Ectodermal cell (in vitro differentiated cells): ENCODE data around the gene RAD54L.

Experiments used
- H3K27ac ChIP-seq: 2 replicates; pipeline ENCODE4 v1.7.0; 2013; ENCODE audit warnings: mild to moderate bottlenecking, low read depth, low read length; ENCODE audit not compliant: insufficient read depth, poor library complexity, severe bottlenecking
- H3K27me3 ChIP-seq: 2 replicates; pipeline ENCODE4 v1.7.0; 2013; ENCODE audit warnings: mild to moderate bottlenecking, low read length; ENCODE audit not compliant: insufficient read depth, control insufficient read depth, poor library complexity, severe bottlenecking
- H3K36me3 ChIP-seq: one replicate; pipeline ENCODE4 v1.7.0; 2013; ENCODE audit warnings: low read length; ENCODE audit not compliant: control insufficient read depth, insufficient read depth
- H3K4me1 ChIP-seq: one replicate; pipeline ENCODE4 v1.7.0; 2013; ENCODE audit warnings: low read length; ENCODE audit not compliant: control insufficient read depth, insufficient read depth
- H3K4me3 ChIP-seq: 2 replicates; pipeline ENCODE4 v1.7.0; 2013; ENCODE audit warnings: low read depth, low read length, control low read depth; ENCODE audit not compliant: insufficient read depth
- H3K9me3 ChIP-seq: 2 replicates; pipeline ENCODE4 v1.7.0; 2013; ENCODE audit warnings: mild to moderate bottlenecking, low read length, moderate library complexity; ENCODE audit not compliant: control insufficient read depth
- WGBS, 2 experiments: methylation state at CpG; one replicate each; pipeline ENCODE4 v1.1.7; 2013; ENCODE audit warnings: missing lambda C conversion rate in 2 of 2; 5-methylcytosine and 5-hydroxymethylcytosine counted together

RAD54L gene

DNA sequence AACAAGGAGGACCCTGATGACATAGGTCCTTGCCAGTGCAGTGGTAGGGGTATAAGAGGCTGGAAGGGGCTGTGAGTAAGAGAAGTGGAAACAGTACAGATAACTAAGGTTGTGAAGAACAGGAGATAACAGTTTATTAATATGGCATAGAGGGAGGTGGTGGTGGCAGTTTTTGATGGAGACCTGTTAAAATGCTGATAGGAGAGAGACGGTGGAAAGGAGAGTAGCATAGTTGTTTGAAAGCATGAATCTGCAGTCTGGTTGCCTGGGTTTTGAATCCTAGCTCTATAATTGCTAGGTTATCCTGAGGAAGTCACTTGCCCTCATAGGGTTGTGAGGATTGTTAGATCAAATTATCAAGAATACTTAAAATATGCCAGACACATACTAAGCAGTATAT is 36.5 kb downstream of the RAD54L start:
- H3K27me3 ChIP-seq: no peaks in the 10 kb centered on the region
- no peak overlapping the region for H3K4me3 ChIP-seq
- H3K27ac ChIP-seq: no peak overlapping the region
- 98 to 100% methylated on average over 1 of the region's 1 CpG for WGBS, 2 experiments
- no peaks in the 10 kb centered on the region for H3K9me3 ChIP-seq
- peaks cover 9% of the 10 kb centered on the region for H3K4me1 ChIP-seq
- H3K36me3 ChIP-seq: peaks cover 15% of the 10 kb centered on the region

GRCh38 chr1:46284597-46285564 is 37.3 kb downstream of the RAD54L start:
- Histone ChIP-seq H3K27ac (no peak overlapping the region), H3K4me1 (peaks cover 9% of the 10 kb centered on the region), H3K9me3 (no peaks in the 10 kb centered on the region), H3K4me3 (no peak overlapping the region), H3K36me3 (peaks cover 19% of the 10 kb centered on the region), H3K27me3 (no peaks in the 10 kb centered on the region)
- WGBS, 2 experiments: 97 to 99% methylated on average over 3 of the region's 3 CpGs

GRCh38 chr1:46285730-46286477 is 38.3 kb downstream of the RAD54L start:
- H3K4me1 ChIP-seq: peaks cover 9% of the 10 kb centered on the region
- no peak overlapping the region for H3K4me3 ChIP-seq
- H3K9me3 ChIP-seq: no peaks in the 10 kb centered on the region
- peak overlapping the region; percentile 38 for H3K27ac ChIP-seq
- 90% methylated on average over 27 of the region's 27 CpGs for WGBS, 2 experiments
- H3K27me3 ChIP-seq: no peaks in the 10 kb centered on the region
- H3K36me3 ChIP-seq: peaks cover 12% of the 10 kb centered on the region

DNA sequence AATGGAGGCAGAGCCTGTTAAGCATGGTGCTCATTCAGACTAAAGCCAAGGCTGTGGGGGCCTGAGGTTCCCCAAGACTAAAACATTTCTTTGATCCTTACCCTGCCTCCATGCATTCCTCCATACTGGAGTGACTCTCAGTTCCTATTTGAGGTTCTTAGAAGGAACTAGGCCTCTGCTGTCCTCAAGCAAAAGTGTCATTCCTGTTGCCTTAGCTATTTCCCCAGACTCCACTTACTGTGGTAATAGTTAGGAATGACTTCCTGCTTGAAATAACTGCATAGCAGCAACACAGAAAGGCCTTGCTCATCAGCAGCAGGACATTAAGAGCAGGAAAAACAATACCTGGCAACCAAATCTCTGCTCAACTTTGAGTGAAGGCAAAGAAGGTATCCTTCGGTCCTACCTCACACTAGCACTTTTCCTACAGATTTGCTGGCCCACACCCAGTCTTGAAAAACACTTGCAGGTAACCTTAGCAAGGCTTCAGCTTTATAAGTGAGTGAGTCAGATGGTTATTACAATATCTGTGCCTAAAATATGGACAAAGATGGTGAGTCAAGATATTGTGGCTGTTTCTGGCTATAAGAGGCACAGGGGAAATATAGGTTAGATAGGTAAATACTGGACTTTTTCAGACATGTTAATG is 41.0 kb downstream of the RAD54L start:
- Histone ChIP-seq H3K9me3 (no peaks in the 10 kb centered on the region), H3K36me3 (peaks cover 11% of the 10 kb centered on the region), H3K27me3 (no peaks in the 10 kb centered on the region), H3K4me3 (no peak overlapping the region), H3K27ac (no peak overlapping the region), H3K4me1 (peaks cover 9% of the 10 kb centered on the region)
- 95 to 100% methylated on average over 1 of the region's 1 CpG for WGBS, 2 experiments

DNA sequence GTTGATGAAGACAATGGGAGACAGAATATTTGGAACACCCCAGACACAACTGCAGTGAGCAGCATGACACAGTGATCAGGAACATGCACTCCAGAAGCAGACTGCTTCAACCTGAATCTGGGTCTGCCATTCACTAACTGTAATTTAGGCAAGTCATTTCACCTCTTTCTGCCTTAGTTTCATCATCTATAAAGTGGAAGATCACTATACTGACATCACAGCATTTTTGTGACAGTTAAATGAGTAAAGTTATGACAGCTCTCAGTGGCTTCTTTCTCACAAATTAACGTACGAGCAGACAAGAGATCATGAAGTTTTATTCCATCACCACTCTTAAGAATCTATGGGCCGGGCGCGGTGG is 41.6 kb downstream of the RAD54L start:
- H3K4me1 ChIP-seq: peaks cover 9% of the 10 kb centered on the region
- peaks cover 11% of the 10 kb centered on the region for H3K36me3 ChIP-seq
- no peaks in the 10 kb centered on the region for H3K9me3 ChIP-seq
- no peaks in the 10 kb centered on the region for H3K27me3 ChIP-seq
- no peak overlapping the region for H3K27ac ChIP-seq
- no peak overlapping the region for H3K4me3 ChIP-seq
- WGBS, 2 experiments: 91 to 96% methylated on average over 5 of the region's 5 CpGs

GRCh38 chr1:46289976-46290375 is 42.4 kb downstream of the RAD54L start:
- Histone ChIP-seq H3K4me3 (no peak overlapping the region), H3K27me3 (no peaks in the 10 kb centered on the region), H3K9me3 (no peaks in the 10 kb centered on the region), H3K27ac (no peak overlapping the region), H3K4me1 (peaks cover 9% of the 10 kb centered on the region), H3K36me3 (peaks cover 11% of the 10 kb centered on the region)
- WGBS, 2 experiments: 79 to 82% methylated on average over 4 of the region's 4 CpGs

- Histone ChIP-seq H3K4me1 (peaks cover 8% of the 10 kb centered on the region), H3K4me3 (no peak overlapping the region), H3K27me3 (no peaks in the 10 kb centered on the region), H3K36me3 (peaks cover 14% of the 10 kb centered on the region), H3K9me3 (no peaks in the 10 kb centered on the region), H3K27ac (no peak overlapping the region)
- 95 to 99% methylated on average over 2 of the region's 2 CpGs for WGBS, 2 experiments
These were observed 47.7 kb downstream of the RAD54L start for GRCh38 chr1:46295306-46295705.

DNA sequence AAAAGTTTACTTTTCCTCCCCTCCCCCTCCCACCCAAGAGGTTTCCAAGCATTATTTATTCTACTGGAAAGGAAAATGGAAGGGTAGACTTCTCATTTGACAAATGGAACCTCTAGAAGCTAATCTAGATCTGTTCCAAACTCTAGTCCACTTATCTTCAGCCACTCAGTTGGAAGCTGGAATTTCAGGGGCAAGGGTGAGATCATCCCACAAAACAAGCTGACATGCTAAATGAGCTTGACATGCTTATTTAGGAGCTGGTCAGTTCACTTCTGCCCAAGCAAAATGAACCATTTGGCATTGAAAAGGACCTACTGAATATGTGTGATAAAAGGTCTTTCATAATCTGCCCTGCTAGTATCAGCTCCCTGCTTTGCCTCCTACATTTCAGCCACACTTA is 50.8 kb downstream of the RAD54L start:
- H3K36me3 ChIP-seq: peaks cover 14% of the 10 kb centered on the region
- H3K4me3 ChIP-seq: no peak overlapping the region
- H3K27me3 ChIP-seq: no peaks in the 10 kb centered on the region
- H3K27ac ChIP-seq: no peak overlapping the region
- no peaks in the 10 kb centered on the region for H3K9me3 ChIP-seq
- peaks cover 8% of the 10 kb centered on the region for H3K4me1 ChIP-seq

GRCh38 chr1:46300673-46301405 is 53.3 kb downstream of the RAD54L start:
- peak overlapping the region; percentile 71 for H3K4me3 ChIP-seq
- peaks cover 14% of the 10 kb centered on the region for H3K36me3 ChIP-seq
- H3K27ac ChIP-seq: no peak overlapping the region
- no peaks in the 10 kb centered on the region for H3K27me3 ChIP-seq
- peaks cover 8% of the 10 kb centered on the region for H3K4me1 ChIP-seq
- 73 to 77% methylated on average over 6 of the region's 6 CpGs for WGBS, 2 experiments
- no peaks in the 10 kb centered on the region for H3K9me3 ChIP-seq
